ENCODE data around the gene MET. TPM values are rescaled to one million over a fixed set of nuclear protein-coding genes. Genes with fewer than 3 reads are reported as not detected.

The MET gene
- total and polyA plus RNA-seq, 2 of the 13 experiments (the other 11 are each of a cell fraction or from before 2014, with no cell fraction given): 21.8 to 31.5 TPM

GRCh38 chr7:116810267-116811116 lies 138.5 kb downstream of the MET start (continued):
- no peak for TF ChIP-seq PRDM4 (CRISPR knock-in tag; IDR thresholded peaks at IDR 0.05; ENCODE audit: borderline replicate concordance)
- TF ChIP-seq, protein P1, sequence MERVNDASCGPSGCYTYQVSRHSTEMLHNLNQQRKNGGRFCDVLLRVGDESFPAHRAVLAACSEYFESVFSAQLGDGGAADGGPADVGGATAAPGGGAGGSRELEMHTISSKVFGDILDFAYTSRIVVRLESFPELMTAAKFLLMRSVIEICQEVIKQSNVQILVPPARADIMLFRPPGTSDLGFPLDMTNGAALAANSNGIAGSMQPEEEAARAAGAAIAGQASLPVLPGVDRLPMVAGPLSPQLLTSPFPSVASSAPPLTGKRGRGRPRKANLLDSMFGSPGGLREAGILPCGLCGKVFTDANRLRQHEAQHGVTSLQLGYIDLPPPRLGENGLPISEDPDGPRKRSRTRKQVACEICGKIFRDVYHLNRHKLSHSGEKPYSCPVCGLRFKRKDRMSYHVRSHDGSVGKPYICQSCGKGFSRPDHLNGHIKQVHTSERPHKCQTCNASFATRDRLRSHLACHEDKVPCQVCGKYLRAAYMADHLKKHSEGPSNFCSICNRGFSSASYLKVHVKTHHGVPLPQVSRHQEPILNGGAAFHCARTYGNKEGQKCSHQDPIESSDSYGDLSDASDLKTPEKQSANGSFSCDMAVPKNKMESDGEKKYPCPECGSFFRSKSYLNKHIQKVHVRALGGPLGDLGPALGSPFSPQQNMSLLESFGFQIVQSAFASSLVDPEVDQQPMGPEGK (CRISPR knock-in tag; IDR thresholded peaks at IDR 0.05): peak; percentile 11; the same call in 1 of the 2 replicates
- peak; percentile 93 for TF ChIP-seq CREM (IDR thresholded peaks at IDR 0.05)
- TF ChIP-seq CREM (CRISPR knock-in tag; IDR thresholded peaks at IDR 0.05): no peak
- no peak for TF ChIP-seq HOXA9 (CRISPR knock-in tag; IDR thresholded peaks at IDR 0.05; ENCODE audit: borderline replicate concordance)
- no peak for TF ChIP-seq ZNF350 (CRISPR knock-in tag; IDR thresholded peaks at IDR 0.05; ENCODE audit: borderline replicate concordance, low read depth)
- peak; percentile 81; the same call in 1 of the 2 replicates for TF ChIP-seq HOXA5 (CRISPR knock-in tag; IDR thresholded peaks at IDR 0.05)
- TF ChIP-seq, protein P2, sequence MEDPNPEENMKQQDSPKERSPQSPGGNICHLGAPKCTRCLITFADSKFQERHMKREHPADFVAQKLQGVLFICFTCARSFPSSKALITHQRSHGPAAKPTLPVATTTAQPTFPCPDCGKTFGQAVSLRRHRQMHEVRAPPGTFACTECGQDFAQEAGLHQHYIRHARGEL (CRISPR knock-in tag; IDR thresholded peaks at IDR 0.05): no peak
- TF ChIP-seq, protein P3, sequence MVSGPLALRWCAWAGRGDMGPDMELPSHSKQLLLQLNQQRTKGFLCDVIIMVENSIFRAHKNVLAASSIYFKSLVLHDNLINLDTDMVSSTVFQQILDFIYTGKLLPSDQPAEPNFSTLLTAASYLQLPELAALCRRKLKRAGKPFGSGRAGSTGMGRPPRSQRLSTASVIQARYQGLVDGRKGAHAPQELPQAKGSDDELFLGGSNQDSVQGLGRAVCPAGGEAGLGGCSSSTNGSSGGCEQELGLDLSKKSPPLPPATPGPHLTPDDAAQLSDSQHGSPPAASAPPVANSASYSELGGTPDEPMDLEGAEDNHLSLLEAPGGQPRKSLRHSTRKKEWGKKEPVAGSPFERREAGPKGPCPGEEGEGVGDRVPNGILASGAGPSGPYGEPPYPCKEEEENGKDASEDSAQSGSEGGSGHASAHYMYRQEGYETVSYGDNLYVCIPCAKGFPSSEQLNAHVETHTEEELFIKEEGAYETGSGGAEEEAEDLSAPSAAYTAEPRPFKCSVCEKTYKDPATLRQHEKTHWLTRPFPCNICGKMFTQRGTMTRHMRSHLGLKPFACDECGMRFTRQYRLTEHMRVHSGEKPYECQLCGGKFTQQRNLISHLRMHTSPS (CRISPR knock-in tag; IDR thresholded peaks at IDR 0.05; ENCODE audit: low read depth): no peak
- TF ChIP-seq ZNF251 (CRISPR knock-in tag; IDR thresholded peaks at IDR 0.05): no peak
- TF ChIP-seq ZNF180 (CRISPR knock-in tag; IDR thresholded peaks at IDR 0.05; ENCODE audit: borderline replicate concordance, low read depth): no peak
- TF ChIP-seq E2F5 (CRISPR knock-in tag; conservative IDR thresholded peaks at IDR 0.05): no peak
- no peak for TF ChIP-seq GABPB1 (CRISPR knock-in tag; IDR thresholded peaks at IDR 0.05)
- TF ChIP-seq NR2F6 (IDR thresholded peaks at IDR 0.05): peak; percentile 81
- peak; percentile 87 for TF ChIP-seq NR2F6 (CRISPR knock-in tag; IDR thresholded peaks at IDR 0.05)
- no peak for TF ChIP-seq ZFP36L1 (CRISPR knock-in tag; IDR thresholded peaks at IDR 0.05)
- TF ChIP-seq HNRNPH1 (optimal IDR thresholded peaks at IDR 0.05; ENCODE audit: low read depth, low read length): no peak
- TF ChIP-seq POLR2G (IDR thresholded peaks at IDR 0.05; ENCODE audit: low read depth, low read length): peak; percentile 79
- TF ChIP-seq KLF11 (CRISPR knock-in tag; IDR thresholded peaks at IDR 0.05): no peak
- no peak for TF ChIP-seq ZNF513 (CRISPR knock-in tag; conservative IDR thresholded peaks at IDR 0.05)
- no peak for TF ChIP-seq NFYC (CRISPR knock-in tag; IDR thresholded peaks at IDR 0.05)

Measured in HepG2 (cell line).